ENCODE results near the gene PRPF40B.

PRPF40B gene

DNA sequence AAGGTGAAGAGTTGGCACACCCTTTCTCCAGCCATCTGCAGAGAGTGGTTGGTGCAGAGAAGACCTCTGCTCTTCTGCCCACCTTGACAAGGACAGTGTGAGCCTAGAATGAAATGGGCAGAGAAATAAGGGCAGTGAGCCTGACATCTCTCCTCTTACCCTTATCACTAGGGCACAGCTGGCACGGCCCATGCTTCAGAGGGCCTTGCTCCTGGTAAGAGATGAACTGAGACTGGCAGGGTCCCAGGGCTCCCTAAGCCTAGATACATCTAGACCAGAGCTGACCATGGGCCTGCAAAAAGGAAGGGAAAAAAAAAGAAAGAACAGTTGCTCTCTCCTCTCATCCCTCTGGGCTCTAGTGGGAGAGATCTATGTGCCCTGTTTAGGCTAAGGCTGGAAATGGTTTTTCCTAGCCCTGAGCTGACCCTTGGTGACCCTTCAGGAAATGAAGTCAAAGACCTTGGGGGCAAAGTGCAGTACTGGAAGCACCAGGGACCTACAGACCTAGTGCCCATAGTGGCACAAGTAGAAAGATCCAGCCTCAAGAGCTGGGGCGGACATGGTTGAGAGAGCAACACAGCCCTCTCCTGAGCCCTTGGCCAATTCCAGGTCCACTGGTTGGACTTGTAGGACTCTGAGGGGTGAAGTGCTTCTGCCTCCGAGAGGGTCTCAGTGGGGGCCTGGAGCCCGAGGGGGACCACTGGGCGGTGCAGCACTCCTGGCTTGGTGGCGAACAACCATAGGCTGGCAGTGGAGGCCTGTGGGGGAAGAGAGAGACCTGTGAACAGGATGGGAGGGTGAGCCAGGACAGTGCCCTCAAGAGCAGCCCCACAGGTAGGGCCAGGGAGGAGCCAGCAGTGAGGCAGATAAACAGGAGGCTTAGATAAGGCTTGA is 22.0 kb downstream of the PRPF40B start:
- DNase-seq (ENCODE audit: low read depth in 2 of 2) = no peak
- TF ChIP-seq, protein P1, sequence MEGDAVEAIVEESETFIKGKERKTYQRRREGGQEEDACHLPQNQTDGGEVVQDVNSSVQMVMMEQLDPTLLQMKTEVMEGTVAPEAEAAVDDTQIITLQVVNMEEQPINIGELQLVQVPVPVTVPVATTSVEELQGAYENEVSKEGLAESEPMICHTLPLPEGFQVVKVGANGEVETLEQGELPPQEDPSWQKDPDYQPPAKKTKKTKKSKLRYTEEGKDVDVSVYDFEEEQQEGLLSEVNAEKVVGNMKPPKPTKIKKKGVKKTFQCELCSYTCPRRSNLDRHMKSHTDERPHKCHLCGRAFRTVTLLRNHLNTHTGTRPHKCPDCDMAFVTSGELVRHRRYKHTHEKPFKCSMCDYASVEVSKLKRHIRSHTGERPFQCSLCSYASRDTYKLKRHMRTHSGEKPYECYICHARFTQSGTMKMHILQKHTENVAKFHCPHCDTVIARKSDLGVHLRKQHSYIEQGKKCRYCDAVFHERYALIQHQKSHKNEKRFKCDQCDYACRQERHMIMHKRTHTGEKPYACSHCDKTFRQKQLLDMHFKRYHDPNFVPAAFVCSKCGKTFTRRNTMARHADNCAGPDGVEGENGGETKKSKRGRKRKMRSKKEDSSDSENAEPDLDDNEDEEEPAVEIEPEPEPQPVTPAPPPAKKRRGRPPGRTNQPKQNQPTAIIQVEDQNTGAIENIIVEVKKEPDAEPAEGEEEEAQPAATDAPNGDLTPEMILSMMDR (IDR thresholded peaks at IDR 0.05; ENCODE audit: low read depth, low read length) = no peak
- no peak overlapping the region for H3K4me3 ChIP-seq (replicated peaks in 1 of 2; ENCODE audit: low read depth in 2 of 2, low read length in 2 of 2)

DNA sequence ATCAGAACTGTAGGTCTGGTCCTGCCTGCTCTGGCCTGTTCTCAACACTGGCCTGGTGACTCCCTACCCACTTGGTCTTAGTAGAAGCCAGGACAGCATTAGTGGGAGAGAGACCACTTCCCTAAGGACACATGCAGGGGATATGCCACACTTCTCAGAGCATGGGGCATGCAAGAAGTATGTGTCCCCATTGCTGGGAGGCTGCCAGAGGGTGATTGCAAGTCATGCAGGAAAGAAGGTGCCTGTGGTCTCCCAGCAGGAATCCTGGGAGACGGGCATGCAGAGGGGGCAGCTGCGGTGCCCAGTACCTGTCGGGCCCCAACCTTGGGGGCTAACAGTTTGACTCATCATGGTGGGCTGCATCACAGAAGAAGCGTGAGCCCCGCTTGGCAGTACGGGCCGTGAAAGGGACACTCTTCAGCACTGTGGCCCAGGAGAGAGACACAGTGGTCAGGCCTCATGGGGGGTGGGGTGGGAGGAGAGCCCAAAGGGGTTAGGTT is 23.0 kb downstream of the PRPF40B start:
- TF ChIP-seq, protein P1 (IDR thresholded peaks at IDR 0.05; ENCODE audit: low read depth, low read length) = no peak
- DNase-seq (ENCODE audit: low read depth in 2 of 2) = no peak
- no peak overlapping the region for H3K4me3 ChIP-seq (replicated peaks in 1 of 2; ENCODE audit: low read depth in 2 of 2, low read length in 2 of 2)

DNA sequence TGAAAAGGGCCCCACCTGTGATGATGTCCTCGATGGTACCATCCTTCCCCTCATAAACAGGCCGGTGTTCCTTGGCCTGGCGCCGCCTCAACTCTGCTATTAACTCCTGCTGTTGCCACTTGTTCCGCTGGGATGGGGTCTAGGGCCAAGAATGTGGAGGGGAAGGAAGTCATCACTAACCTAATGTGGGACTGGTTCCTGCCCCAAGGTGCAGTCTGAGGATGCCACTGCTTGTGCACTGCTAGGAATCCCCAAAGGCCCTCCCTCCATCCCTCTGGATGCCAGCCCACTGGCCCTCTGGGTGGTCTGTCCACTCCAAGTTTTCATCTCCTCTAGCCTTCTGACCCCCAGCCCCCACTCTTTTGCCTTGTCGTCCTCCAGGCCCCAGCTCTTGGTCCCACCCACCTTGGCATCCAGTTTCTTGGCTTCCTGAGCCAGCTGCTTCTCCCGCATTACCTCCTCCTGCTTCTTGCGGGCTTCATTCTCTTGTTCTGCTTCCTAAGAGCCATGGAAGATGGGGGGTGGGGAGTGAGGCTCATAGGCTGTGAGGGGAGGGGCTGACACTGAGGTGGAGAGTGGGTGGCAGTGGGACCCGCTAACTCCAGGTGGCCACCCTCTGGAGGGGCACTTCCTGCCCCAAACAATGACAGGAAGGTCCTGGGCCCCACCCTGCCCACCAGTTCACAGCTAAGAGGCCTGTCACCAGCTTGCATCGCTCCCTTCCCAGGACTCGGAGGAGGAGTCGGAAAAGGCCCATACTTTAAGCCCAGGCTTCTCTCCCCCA is 23.7 kb downstream of the PRPF40B start:
- TF ChIP-seq, protein P1 (IDR thresholded peaks at IDR 0.05; ENCODE audit: low read depth, low read length) = no peak
- DNase-seq (ENCODE audit: low read depth in 2 of 2) = no peak

DNA sequence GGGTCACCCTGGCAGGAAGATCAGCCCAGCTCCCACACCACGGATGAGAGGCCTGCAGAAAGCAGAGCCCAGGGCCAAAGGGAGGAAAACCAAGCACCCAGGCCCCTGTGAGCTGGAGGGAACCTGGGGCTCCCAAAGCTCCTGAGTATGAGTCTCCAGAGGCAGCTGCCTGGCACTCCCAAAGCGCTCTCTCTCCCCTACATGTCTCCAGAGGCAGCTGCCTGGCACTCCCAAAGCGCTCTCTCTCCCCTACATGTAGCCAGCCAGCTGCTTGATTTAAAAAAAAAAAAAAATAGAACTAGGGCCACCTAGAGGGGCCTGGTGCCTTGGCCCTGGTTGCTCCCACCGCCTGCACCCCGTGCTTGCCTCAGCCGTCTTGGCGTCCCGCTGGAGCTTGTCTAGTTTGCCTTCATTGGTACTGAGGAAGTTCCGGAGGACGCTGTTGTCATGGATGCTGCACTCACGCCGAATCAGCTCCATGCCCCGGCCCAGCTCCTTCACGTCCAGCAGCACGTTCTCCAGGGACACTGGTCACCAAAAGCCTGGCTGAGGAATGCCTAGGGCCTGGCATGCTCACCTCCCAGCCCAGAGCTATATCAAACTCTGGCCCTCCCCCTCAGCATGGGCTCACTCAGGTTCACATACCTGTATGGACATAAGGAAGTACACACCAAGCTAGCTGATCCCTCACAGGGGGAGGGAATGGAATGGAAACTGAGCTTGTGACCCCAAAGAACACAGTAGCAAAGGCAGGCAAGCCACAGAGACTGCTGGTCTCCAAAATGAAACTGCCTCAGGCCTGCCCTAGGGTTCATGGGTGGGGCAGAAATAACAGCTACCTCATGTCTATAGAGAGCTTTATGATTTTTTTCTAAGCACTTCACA is 24.7 kb downstream of the PRPF40B start:
- H3K4me3 ChIP-seq (replicated peaks in 1 of 2; ENCODE audit: low read depth in 2 of 2, low read length in 2 of 2) = no peak overlapping the region
- TF ChIP-seq, protein P1 (IDR thresholded peaks at IDR 0.05; ENCODE audit: low read depth, low read length) = no peak
- DNase-seq (ENCODE audit: low read depth in 2 of 2) = no peak

More for the DNA sequence above, 23.7 kb downstream of the PRPF40B start:
- H3K4me3 ChIP-seq (replicated peaks in 1 of 2; ENCODE audit: low read depth in 2 of 2, low read length in 2 of 2) = no peak overlapping the region

DNA sequence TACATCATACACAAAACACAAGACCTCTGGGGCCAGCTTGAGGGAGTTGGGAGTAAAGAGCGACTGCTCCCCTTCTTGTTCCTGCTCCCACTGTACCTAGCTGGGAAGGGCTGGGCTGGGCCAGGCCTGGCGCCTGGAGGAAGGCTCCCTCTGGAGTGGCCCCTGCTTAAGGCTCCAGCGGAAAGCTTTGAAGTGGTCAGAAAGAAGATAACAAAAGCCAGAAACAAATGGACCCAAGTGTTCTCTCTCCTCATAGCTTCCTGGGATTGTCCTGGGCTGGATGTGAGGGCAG is 25.3 kb downstream of the PRPF40B start:
- TF ChIP-seq, protein P1 (IDR thresholded peaks at IDR 0.05; ENCODE audit: low read depth, low read length) = no peak
- no peak overlapping the region for H3K4me3 ChIP-seq (replicated peaks in 1 of 2; ENCODE audit: low read depth in 2 of 2, low read length in 2 of 2)
- DNase-seq (ENCODE audit: low read depth in 2 of 2) = no peak

DNA sequence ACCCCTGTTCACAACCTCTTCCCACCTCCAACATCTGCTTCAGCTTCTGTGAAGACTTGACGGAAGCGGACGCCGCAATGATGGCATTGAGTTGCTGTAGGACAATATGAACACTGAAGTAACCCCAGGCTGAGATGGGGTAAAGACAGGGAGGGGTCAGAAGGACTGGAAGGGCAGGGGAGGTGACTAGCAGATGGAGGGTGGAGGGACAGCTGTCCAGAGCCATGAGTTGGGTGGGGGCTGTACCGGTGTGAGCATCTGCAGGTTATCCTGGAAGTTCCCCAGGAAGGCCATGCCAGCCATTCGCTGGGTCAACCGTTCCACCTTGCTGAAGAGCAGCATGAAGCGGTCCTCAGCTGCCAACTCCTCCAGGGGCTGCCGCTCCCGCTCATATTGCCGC is 26.1 kb downstream of the PRPF40B start:
- no peak overlapping the region for H3K4me3 ChIP-seq (replicated peaks in 1 of 2; ENCODE audit: low read depth in 2 of 2, low read length in 2 of 2)
- TF ChIP-seq, protein P1 (IDR thresholded peaks at IDR 0.05; ENCODE audit: low read depth, low read length) = no peak

More for the DNA sequence above, 26.1 kb downstream of the PRPF40B start:
- no peak for DNase-seq (ENCODE audit: low read depth in 2 of 2)

Data from cardiac fibroblast (primary cell).